Measurements from ENCODE around the gene PRKG1. TPM values are rescaled to one million over a fixed set of nuclear protein-coding genes. Genes with fewer than 3 reads are reported as not detected.

Gene PRKG1
- total and polyA plus RNA-seq, 2 donors (not counting 1 experiment from before 2014, with no cell fraction given): 45.8 to 71.8 TPM

GRCh38 chr10:51297438-51297837 is 223.2 kb downstream of the PRKG1 start:
- no peak for TF ChIP-seq EZH2 (IDR thresholded peaks at IDR 0.05; ENCODE audit: low read length, missing control alignments)
- no peak for TF ChIP-seq CTCF (conservative IDR thresholded peaks at IDR 0.05 in 1 of 2, IDR thresholded peaks at IDR 0.05 in 1 of 2; ENCODE audit: low read depth in 1 of 2, low read length in 2 of 2)
- no peaks in the 10 kb centered on the region for H3K36me3 ChIP-seq (ENCODE audit: control insufficient read depth, insufficient read depth, low read length)
- no peaks in the 10 kb centered on the region for H4K20me1 ChIP-seq (ENCODE audit: control insufficient read depth, extremely low read depth, insufficient read depth, low read length)
- no peak overlapping the region for H3K27ac ChIP-seq (ENCODE audit: insufficient read depth, low read length)
- H3K4me3 ChIP-seq (replicated peaks in 1 of 4; ENCODE audit: control extremely low read depth in 1 of 4, insufficient read depth in 1 of 4, low read depth in 3 of 4, low read length in 4 of 4): no peak overlapping the region
- H3K27me3 ChIP-seq (ENCODE audit: control insufficient read depth, insufficient read depth, low read length): no peaks in the 10 kb centered on the region
- peaks cover 7% of the 10 kb centered on the region for H3K4me1 ChIP-seq (ENCODE audit: control insufficient read depth, extremely low read depth, insufficient read depth, low read length)
- no peak overlapping the region for H3K4me2 ChIP-seq (ENCODE audit: extremely low read depth, insufficient read depth, low read length)
- DNase-seq (ENCODE audit: low read depth in 2 of 2): peak; percentile 51 to 57
- H3K9ac ChIP-seq (ENCODE audit: insufficient read depth, low read length): no peak overlapping the region
- H3K9me3 ChIP-seq (ENCODE audit: control insufficient read depth, insufficient read depth, low read depth, low read length): no peaks in the 10 kb centered on the region
- H3K79me2 ChIP-seq (ENCODE audit: control insufficient read depth, insufficient read depth, low read length): no peaks in the 10 kb centered on the region
- no peak overlapping the region for H2AFZ ChIP-seq (ENCODE audit: low read length)

DNA sequence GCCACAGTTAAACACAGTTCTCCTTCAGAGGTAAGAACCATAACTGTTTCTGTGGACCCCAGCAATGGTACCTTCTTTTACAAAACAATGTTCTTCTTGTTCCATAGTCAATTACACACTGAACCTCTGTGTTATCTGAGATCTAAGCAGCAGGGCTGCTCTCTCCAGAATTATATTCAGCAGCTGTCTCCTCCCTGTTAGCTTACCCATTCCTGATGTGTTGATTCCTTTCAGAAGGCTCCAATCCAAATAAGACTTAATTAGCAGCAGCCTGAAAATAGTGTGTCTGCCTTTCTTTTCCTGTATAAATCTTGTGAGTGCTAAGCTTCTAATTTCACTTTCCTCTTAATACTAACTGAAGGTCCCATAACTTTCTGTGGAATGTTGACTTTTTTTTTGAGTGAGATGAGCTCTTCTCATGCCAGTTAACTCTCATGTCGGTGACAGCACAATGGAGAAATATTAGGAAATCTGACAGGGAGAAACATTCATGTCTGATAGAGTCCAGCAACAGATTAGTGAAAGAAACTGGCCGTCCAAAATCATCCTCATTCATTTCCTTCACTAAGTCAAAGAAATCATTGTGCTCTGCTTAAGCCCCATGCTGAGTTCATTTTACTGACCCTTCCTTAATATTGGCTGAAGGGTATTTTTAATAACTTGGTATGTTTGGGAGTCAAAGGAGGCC is 226.5 kb downstream of the PRKG1 start:
- H3K36me3 ChIP-seq (ENCODE audit: control insufficient read depth, insufficient read depth, low read length): no peaks in the 10 kb centered on the region
- TF ChIP-seq EZH2 (IDR thresholded peaks at IDR 0.05; ENCODE audit: low read length, missing control alignments) (no peak), CTCF (conservative IDR thresholded peaks at IDR 0.05 in 1 of 2, IDR thresholded peaks at IDR 0.05 in 1 of 2; ENCODE audit: low read depth in 1 of 2, low read length in 2 of 2) (no peak)
- peaks cover 7% of the 10 kb centered on the region for H3K4me1 ChIP-seq (ENCODE audit: control insufficient read depth, extremely low read depth, insufficient read depth, low read length)
- no peaks in the 10 kb centered on the region for H4K20me1 ChIP-seq (ENCODE audit: control insufficient read depth, extremely low read depth, insufficient read depth, low read length)
- H3K4me2 ChIP-seq (ENCODE audit: extremely low read depth, insufficient read depth, low read length): peak overlapping the region; percentile 32
- no peak for DNase-seq (ENCODE audit: low read depth in 2 of 2)
- no peak overlapping the region for H3K27ac ChIP-seq (ENCODE audit: insufficient read depth, low read length)
- peaks cover 1% of the 10 kb centered on the region for H3K79me2 ChIP-seq (ENCODE audit: control insufficient read depth, insufficient read depth, low read length)
- no peaks in the 10 kb centered on the region for H3K27me3 ChIP-seq (ENCODE audit: control insufficient read depth, insufficient read depth, low read length)
- H3K4me3 ChIP-seq (replicated peaks in 1 of 4; ENCODE audit: control extremely low read depth in 1 of 4, insufficient read depth in 1 of 4, low read depth in 3 of 4, low read length in 4 of 4): no peak overlapping the region
- no peak overlapping the region for H3K9ac ChIP-seq (ENCODE audit: insufficient read depth, low read length)
- no peaks in the 10 kb centered on the region for H3K9me3 ChIP-seq (ENCODE audit: control insufficient read depth, insufficient read depth, low read depth, low read length)
- no peak overlapping the region for H2AFZ ChIP-seq (ENCODE audit: low read length)

- Histone ChIP-seq H3K27ac (ENCODE audit: insufficient read depth, low read length) (peak overlapping the region; percentile 37), H3K27me3 (ENCODE audit: control insufficient read depth, insufficient read depth, low read length) (no peaks in the 10 kb centered on the region), H3K9me3 (ENCODE audit: control insufficient read depth, insufficient read depth, low read depth, low read length) (no peaks in the 10 kb centered on the region)
Measured at GRCh38 chr10:51301644-51302043, 227.4 kb downstream of the PRKG1 start.

More at GRCh38 chr10:51301644-51302043, 227.4 kb downstream of the PRKG1 start:
- Histone ChIP-seq H3K79me2 (ENCODE audit: control insufficient read depth, insufficient read depth, low read length) (peaks cover 1% of the 10 kb centered on the region), H4K20me1 (ENCODE audit: control insufficient read depth, extremely low read depth, insufficient read depth, low read length) (no peaks in the 10 kb centered on the region), H3K4me3 (replicated peaks in 1 of 4; ENCODE audit: control extremely low read depth in 1 of 4, insufficient read depth in 1 of 4, low read depth in 3 of 4, low read length in 4 of 4) (no peak overlapping the region), H3K9ac (ENCODE audit: insufficient read depth, low read length) (no peak overlapping the region), H3K36me3 (ENCODE audit: control insufficient read depth, insufficient read depth, low read length) (no peaks in the 10 kb centered on the region), H3K4me2 (ENCODE audit: extremely low read depth, insufficient read depth, low read length) (no peak overlapping the region), H3K4me1 (ENCODE audit: control insufficient read depth, extremely low read depth, insufficient read depth, low read length) (peaks cover 7% of the 10 kb centered on the region), H2AFZ (ENCODE audit: low read length) (no peak overlapping the region)
- TF ChIP-seq EZH2 (IDR thresholded peaks at IDR 0.05; ENCODE audit: low read length, missing control alignments): no peak
- TF ChIP-seq CTCF (conservative IDR thresholded peaks at IDR 0.05 in 1 of 2, IDR thresholded peaks at IDR 0.05 in 1 of 2; ENCODE audit: low read depth in 1 of 2, low read length in 2 of 2): no peak
- peak; percentile 41 to 46 for DNase-seq (ENCODE audit: low read depth in 2 of 2)
